Measurements from ENCODE around the gene NOX3. TPM values are rescaled to one million over a fixed set of nuclear protein-coding genes. Genes with fewer than 3 reads are reported as not detected.

NOX3 gene
- total and polyA plus RNA-seq, 2 donors (not counting 1 experiment from before 2014, with no cell fraction given): not detected

GRCh38 chr6:155408231-155408630 lies 47.4 kb downstream of the NOX3 start:
- Mint-ChIP-seq H3K9me3 (ENCODE audit: insufficient read depth) (no peaks in the 10 kb centered on the region), H3K4me1 (peaks cover 12% of the 10 kb centered on the region), H3K4me3 (no peak overlapping the region), H3K27me3 (no peaks in the 10 kb centered on the region), H3K27ac (no peak overlapping the region)
- TF ChIP-seq EZH2 (IDR thresholded peaks at IDR 0.05; ENCODE audit: borderline replicate concordance, insufficient read depth, low read depth, low read length, poor library complexity, severe bottlenecking): no peak
- TF ChIP-seq, protein P1, sequence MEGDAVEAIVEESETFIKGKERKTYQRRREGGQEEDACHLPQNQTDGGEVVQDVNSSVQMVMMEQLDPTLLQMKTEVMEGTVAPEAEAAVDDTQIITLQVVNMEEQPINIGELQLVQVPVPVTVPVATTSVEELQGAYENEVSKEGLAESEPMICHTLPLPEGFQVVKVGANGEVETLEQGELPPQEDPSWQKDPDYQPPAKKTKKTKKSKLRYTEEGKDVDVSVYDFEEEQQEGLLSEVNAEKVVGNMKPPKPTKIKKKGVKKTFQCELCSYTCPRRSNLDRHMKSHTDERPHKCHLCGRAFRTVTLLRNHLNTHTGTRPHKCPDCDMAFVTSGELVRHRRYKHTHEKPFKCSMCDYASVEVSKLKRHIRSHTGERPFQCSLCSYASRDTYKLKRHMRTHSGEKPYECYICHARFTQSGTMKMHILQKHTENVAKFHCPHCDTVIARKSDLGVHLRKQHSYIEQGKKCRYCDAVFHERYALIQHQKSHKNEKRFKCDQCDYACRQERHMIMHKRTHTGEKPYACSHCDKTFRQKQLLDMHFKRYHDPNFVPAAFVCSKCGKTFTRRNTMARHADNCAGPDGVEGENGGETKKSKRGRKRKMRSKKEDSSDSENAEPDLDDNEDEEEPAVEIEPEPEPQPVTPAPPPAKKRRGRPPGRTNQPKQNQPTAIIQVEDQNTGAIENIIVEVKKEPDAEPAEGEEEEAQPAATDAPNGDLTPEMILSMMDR (IDR thresholded peaks at IDR 0.05): no peak
- H3K79me2 ChIP-seq (ENCODE audit: control insufficient read depth, insufficient read depth, low read length): no peaks in the 10 kb centered on the region
- no peak overlapping the region for H3K4me2 ChIP-seq (replicated peaks; ENCODE audit: low read depth, low read length, poor library complexity, severe bottlenecking)
- intact Hi-C loops (cut with micrococcal nuclease): no loop called here
- ChIA-PET CTCF (no interaction called here), POLR2A (no interaction called here)
- no peaks in the 10 kb centered on the region for H3K9me3 ChIP-seq (ENCODE audit: control extremely low read depth in 1 of 3, control insufficient read depth in 2 of 3, insufficient read depth in 1 of 3, low read length in 2 of 3)
- H3K36me3 ChIP-seq (replicated peaks in 1 of 2; ENCODE audit: control extremely low read depth in 1 of 2, control insufficient read depth in 1 of 2, extremely low read depth in 1 of 2, insufficient read depth in 2 of 2, low read length in 1 of 2): no peaks in the 10 kb centered on the region
- DNase-seq (no peak), ATAC-seq (ENCODE audit: low read depth) (no peak)
- WGBS (ENCODE audit: insufficient coverage): 100% methylated on average over 1 of the region's 1 CpG
- no peaks in the 10 kb centered on the region for H3K27me3 ChIP-seq (replicated peaks in 1 of 4; ENCODE audit: control extremely low read depth in 1 of 4, control insufficient read depth in 3 of 4, insufficient read depth in 4 of 4, low read length in 3 of 4)
- no peak overlapping the region for H2AFZ ChIP-seq (ENCODE audit: insufficient read depth, low read depth, low read length, poor library complexity, severe bottlenecking)
- no peaks in the 10 kb centered on the region for H4K20me1 ChIP-seq (ENCODE audit: control insufficient read depth, insufficient read depth, low read length, poor library complexity, severe bottlenecking)
- no peak overlapping the region for H3K27ac ChIP-seq (ENCODE audit: low read length in 2 of 2)
- no peak overlapping the region for H3K9ac ChIP-seq (ENCODE audit: low read length)
- H3K4me3 ChIP-seq (ENCODE audit: control extremely low read depth in 1 of 5, extremely low read depth in 1 of 5, insufficient read depth in 1 of 5, low read depth in 2 of 5, low read length in 4 of 5): no peak overlapping the region
- peaks cover 6 to 8% of the 10 kb centered on the region in 2 donors for H3K4me1 ChIP-seq (ENCODE audit: control insufficient read depth in 2 of 2, insufficient read depth in 2 of 2, low read length in 2 of 2)

DNA sequence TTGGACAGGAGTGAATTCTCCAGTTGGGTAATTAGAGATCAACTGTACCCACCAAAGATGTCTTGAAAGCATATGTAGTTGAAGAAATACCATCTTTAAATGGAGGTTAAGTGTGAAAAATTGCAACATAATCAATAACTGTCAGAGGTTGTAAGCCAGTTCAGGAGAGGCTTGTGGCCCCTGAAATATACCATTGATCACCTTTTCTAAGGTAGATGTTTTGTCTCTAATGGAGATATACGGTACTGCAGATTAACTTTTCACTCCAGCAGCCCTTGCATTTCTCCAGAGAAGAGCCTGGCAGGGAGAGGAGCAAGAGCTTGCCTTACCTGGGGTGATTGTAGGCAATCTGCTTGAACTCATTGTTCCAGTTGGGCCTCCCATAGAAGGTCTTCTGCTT lies 48.8 kb downstream of the NOX3 start:
- no CpG with 5 or more reads among the region's 1 CpG for WGBS (ENCODE audit: insufficient coverage)
- Histone ChIP-seq H3K36me3 (replicated peaks in 1 of 2; ENCODE audit: control extremely low read depth in 1 of 2, control insufficient read depth in 1 of 2, extremely low read depth in 1 of 2, insufficient read depth in 2 of 2, low read length in 1 of 2) (no peaks in the 10 kb centered on the region), H3K9me3 (ENCODE audit: control extremely low read depth in 1 of 3, control insufficient read depth in 2 of 3, insufficient read depth in 1 of 3, low read length in 2 of 3) (no peaks in the 10 kb centered on the region), H3K79me2 (ENCODE audit: control insufficient read depth, insufficient read depth, low read length) (no peaks in the 10 kb centered on the region), H3K27ac (ENCODE audit: low read length in 2 of 2) (no peak overlapping the region), H3K4me3 (ENCODE audit: control extremely low read depth in 1 of 5, extremely low read depth in 1 of 5, insufficient read depth in 1 of 5, low read depth in 2 of 5, low read length in 4 of 5) (no peak overlapping the region), H4K20me1 (ENCODE audit: control insufficient read depth, insufficient read depth, low read length, poor library complexity, severe bottlenecking) (no peaks in the 10 kb centered on the region), H3K4me2 (replicated peaks; ENCODE audit: low read depth, low read length, poor library complexity, severe bottlenecking) (no peak overlapping the region), H2AFZ (ENCODE audit: insufficient read depth, low read depth, low read length, poor library complexity, severe bottlenecking) (no peak overlapping the region), H3K9ac (ENCODE audit: low read length) (no peak overlapping the region), H3K27me3 (replicated peaks in 1 of 4; ENCODE audit: control extremely low read depth in 1 of 4, control insufficient read depth in 3 of 4, insufficient read depth in 4 of 4, low read length in 3 of 4) (no peaks in the 10 kb centered on the region), H3K4me1 (ENCODE audit: control insufficient read depth in 2 of 2, insufficient read depth in 2 of 2, low read length in 2 of 2) (peaks cover 6 to 8% of the 10 kb centered on the region in 2 donors)
- Mint-ChIP-seq H3K4me1 (peaks cover 12% of the 10 kb centered on the region), H3K9me3 (ENCODE audit: insufficient read depth) (no peaks in the 10 kb centered on the region), H3K27ac (no peak overlapping the region), H3K4me3 (no peak overlapping the region), H3K27me3 (no peaks in the 10 kb centered on the region)
- ChIA-PET CTCF (no interaction called here), POLR2A (no interaction called here)
- TF ChIP-seq, protein P1 (IDR thresholded peaks at IDR 0.05): no peak
- no peak for TF ChIP-seq EZH2 (IDR thresholded peaks at IDR 0.05; ENCODE audit: borderline replicate concordance, insufficient read depth, low read depth, low read length, poor library complexity, severe bottlenecking)
- ATAC-seq (ENCODE audit: low read depth): no peak
- intact Hi-C loops (cut with micrococcal nuclease): no loop called here
- DNase-seq: no peak

All from B cell (primary cell).